ENCODE data around the gene WDR20.

The WDR20 gene

GRCh38 chr14:102178806-102179205 is 39.1 kb downstream of the WDR20 start:
- Histone ChIP-seq H3F3A (ENCODE audit: control insufficient read depth, insufficient read depth) (0 out of 2 replicates have a peak, but pooled peaks cover 2% of the 10 kb centered on the region), H4K20me1 (ENCODE audit: control insufficient read depth, insufficient read depth, low read depth, low read length) (peaks cover 12% of the 10 kb centered on the region; the same call in 1 of the 2 replicates), H3K79me2 (ENCODE audit: control insufficient read depth, low read length) (peaks cover 88% of the 10 kb centered on the region), H3K4me3 (ENCODE audit: low read length) (no peak overlapping the region), H3K27me3 (ENCODE audit: control insufficient read depth, low read length) (no peaks in the 10 kb centered on the region), H3K27ac (ENCODE audit: low read depth, low read length) (no peak overlapping the region), H3K9me3 (ENCODE audit: control insufficient read depth, insufficient read depth, low read length) (no peaks in the 10 kb centered on the region), H3K36me3 (ENCODE audit: control insufficient read depth, low read length) (no peaks in the 10 kb centered on the region), H3K9me2 (replicated peaks; ENCODE audit: control insufficient read depth, low read length) (no peaks in the 10 kb centered on the region), H3K4me2 (ENCODE audit: low read length) (no peak overlapping the region), H3K4me1 (ENCODE audit: control insufficient read depth, low read length) (peaks cover 14% of the 10 kb centered on the region)
- TF ChIP-seq EZH2phosphoT487 (IDR thresholded peaks at IDR 0.05; ENCODE audit: borderline replicate concordance, low read length) (no peak), CTCF (IDR thresholded peaks at IDR 0.05; ENCODE audit: low read depth, low read length, poor library complexity, severe bottlenecking) (no peak)

GRCh38 chr14:102180248-102180998 is 40.7 kb downstream of the WDR20 start:
- Histone ChIP-seq H3K4me3 (ENCODE audit: low read length) (no peak overlapping the region), H3K4me1 (ENCODE audit: control insufficient read depth, low read length) (peaks cover 14% of the 10 kb centered on the region), H3K4me2 (ENCODE audit: low read length) (no peak overlapping the region), H4K20me1 (ENCODE audit: control insufficient read depth, insufficient read depth, low read depth, low read length) (peaks cover 12% of the 10 kb centered on the region; the same call in 1 of the 2 replicates), H3K9me3 (ENCODE audit: control insufficient read depth, insufficient read depth, low read length) (no peaks in the 10 kb centered on the region), H3K79me2 (ENCODE audit: control insufficient read depth, low read length) (peaks cover 91% of the 10 kb centered on the region), H3K9me2 (replicated peaks; ENCODE audit: control insufficient read depth, low read length) (no peaks in the 10 kb centered on the region), H3K27ac (ENCODE audit: low read depth, low read length) (no peak overlapping the region), H3K27me3 (ENCODE audit: control insufficient read depth, low read length) (no peaks in the 10 kb centered on the region), H3K36me3 (ENCODE audit: control insufficient read depth, low read length) (no peaks in the 10 kb centered on the region), H3F3A (ENCODE audit: control insufficient read depth, insufficient read depth) (0 out of 2 replicates have a peak, but pooled peaks cover 2% of the 10 kb centered on the region)
- no peak for TF ChIP-seq CTCF (IDR thresholded peaks at IDR 0.05; ENCODE audit: low read depth, low read length, poor library complexity, severe bottlenecking)
- no peak for TF ChIP-seq EZH2phosphoT487 (IDR thresholded peaks at IDR 0.05; ENCODE audit: borderline replicate concordance, low read length)

GRCh38 chr14:102181187-102181586 is 41.5 kb downstream of the WDR20 start:
- H3K9me3 ChIP-seq (ENCODE audit: control insufficient read depth, insufficient read depth, low read length): no peaks in the 10 kb centered on the region
- H3K79me2 ChIP-seq (ENCODE audit: control insufficient read depth, low read length): peaks cover 91% of the 10 kb centered on the region
- peaks cover 12% of the 10 kb centered on the region; the same call in 1 of the 2 replicates for H4K20me1 ChIP-seq (ENCODE audit: control insufficient read depth, insufficient read depth, low read depth, low read length)
- TF ChIP-seq CTCF (IDR thresholded peaks at IDR 0.05; ENCODE audit: low read depth, low read length, poor library complexity, severe bottlenecking) (no peak), EZH2phosphoT487 (IDR thresholded peaks at IDR 0.05; ENCODE audit: borderline replicate concordance, low read length) (no peak)
- H3K4me1 ChIP-seq (ENCODE audit: control insufficient read depth, low read length): peaks cover 14% of the 10 kb centered on the region
- H3F3A ChIP-seq (ENCODE audit: control insufficient read depth, insufficient read depth): 0 out of 2 replicates have a peak, but pooled peaks cover 2% of the 10 kb centered on the region
- H3K27me3 ChIP-seq (ENCODE audit: control insufficient read depth, low read length): no peaks in the 10 kb centered on the region
- no peak overlapping the region for H3K4me2 ChIP-seq (ENCODE audit: low read length)
- no peak overlapping the region for H3K27ac ChIP-seq (ENCODE audit: low read depth, low read length)
- no peak overlapping the region for H3K4me3 ChIP-seq (ENCODE audit: low read length)
- no peaks in the 10 kb centered on the region for H3K9me2 ChIP-seq (replicated peaks; ENCODE audit: control insufficient read depth, low read length)
- no peaks in the 10 kb centered on the region for H3K36me3 ChIP-seq (ENCODE audit: control insufficient read depth, low read length)
